HG02571 (cell line): ENCODE data around the gene WDFY2.

Experiments
- ATAC-seq: cut with Tn5 transposase; IDR thresholded peaks from one replicate; pipeline ENCODE4 v1.9.1; 2021; ENCODE audit warnings: mild to moderate bottlenecking, moderate library complexity; ENCODE audit not compliant: unreplicated experiment

The WDFY2 gene

GRCh38 chr13:51729866-51730553, 145.7 kb downstream of the WDFY2 start:
- no peak for ATAC-seq

- ATAC-seq, result no peak
Observed at GRCh38 chr13:51730927-51731326, 146.7 kb downstream of the WDFY2 start.

DNA sequence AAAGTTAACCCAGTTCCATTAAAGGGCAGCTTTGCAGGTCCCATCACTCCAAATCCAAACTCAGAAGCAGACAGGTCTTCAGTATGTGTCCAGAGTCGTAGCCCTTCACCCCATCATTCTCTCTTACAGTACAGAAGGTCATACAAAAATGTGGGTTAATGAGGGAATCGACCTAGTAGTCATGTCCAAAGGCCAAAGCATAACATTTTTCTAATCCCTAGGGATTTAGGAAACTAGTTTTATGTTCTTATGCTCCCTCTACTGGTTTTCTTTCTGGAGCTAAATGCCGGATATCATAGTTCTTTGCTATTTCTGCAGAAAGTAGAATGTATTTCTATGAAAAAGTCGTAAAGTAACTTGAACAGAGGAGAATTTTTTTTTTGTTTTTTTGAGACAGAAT, 147.5 kb downstream of the WDFY2 start:
- no peak for ATAC-seq

DNA sequence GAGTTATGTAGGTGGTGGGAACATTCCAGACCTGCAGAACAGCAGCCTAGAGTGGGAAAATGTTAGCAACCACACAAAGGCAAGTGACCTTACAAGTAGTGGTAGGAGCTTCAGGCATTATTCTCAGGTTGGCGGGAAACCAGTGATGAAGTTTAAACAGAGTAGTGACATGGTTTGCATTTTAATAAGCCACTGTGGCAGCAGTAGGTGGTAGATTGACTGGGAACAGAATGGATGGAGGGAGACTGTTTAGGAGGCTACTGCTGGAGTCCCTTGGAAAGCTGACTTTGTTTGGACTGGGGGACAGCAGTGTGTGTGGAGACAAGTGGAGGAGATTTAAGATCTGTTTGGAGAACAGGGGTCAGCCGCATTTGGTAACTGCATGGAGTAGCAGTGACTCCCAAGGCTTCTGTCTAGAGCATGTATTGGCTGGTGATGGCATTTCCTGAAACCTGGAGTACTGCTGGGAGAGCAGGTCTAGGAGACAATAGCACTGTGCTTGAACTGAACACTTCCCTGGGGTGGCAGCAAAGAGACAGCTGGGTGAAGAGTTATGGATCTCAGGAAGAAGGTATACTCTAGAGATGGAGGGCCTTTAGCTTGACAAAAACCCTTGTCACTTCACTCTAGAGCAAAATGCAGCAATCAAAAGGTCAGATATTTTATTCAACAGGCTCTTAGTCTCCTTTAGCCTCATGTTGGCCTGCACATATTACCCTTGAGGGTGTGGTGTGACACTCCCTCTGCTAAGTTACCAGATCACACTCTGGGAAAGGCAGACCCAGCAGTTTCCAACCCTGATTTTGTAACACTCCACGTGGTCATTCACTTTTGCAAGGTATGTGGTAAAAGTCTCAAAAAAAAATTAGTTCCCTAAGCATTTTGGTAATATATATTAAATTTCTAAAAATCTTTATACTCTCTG, 149.4 kb downstream of the WDFY2 start:
- no peak for ATAC-seq

- no peak for ATAC-seq
Observed at GRCh38 chr13:51734786-51735185, 150.5 kb downstream of the WDFY2 start.

DNA sequence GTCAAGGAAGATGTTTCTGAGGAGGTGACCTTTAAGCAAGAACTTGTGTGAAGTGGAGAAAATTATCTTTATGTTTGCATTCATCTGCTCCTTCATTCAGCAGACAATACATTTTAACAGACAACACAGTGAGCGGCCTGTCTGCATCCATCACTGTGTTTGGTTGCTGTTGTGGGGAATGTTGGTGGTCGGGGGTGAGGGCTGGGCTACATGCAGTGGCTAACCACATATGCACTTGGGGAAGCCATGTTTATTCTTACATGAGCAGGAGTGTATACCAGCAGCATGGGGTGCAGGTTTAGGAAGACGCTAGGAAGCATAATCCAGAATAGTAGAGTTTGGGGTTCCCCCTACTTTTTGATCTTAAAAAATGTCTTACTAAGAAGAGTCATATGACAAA, 153.3 kb downstream of the WDFY2 start:
- no peak for ATAC-seq

GRCh38 chr13:51738226-51738905, 154.1 kb downstream of the WDFY2 start:
- ATAC-seq, result no peak

DNA sequence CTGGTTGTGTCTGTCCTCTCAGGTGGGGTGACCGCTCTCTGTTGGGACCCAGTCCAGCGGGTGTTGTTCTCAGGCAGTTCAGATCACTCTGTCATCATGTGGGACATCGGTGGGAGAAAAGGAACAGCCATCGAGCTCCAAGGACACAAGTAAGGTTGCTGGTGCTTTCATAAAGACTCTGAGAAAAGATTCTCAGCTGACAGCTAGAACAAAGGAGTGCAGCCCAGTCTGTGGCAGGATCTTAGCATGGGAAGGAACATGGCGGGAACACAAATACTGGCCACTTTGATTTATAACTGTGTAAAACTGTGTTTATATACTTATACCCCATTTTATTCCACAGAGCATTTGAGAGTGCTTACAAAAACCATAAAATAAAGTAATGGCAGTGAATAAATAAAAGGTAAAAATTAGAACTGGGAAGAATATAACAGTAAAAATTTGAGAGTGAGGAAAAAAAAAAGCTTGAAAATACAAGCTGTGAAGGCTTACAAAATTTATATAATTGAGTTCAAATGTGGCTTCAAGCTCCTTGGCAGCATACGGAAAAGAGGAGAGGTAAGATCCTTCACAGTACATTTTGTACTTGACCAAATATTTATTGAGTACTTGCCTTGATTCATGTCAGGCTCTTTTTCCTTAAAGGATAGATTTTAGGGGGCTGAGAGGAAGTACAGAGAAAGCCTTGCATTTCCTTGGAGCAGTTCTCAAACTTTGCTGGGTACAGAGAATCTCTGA, 154.9 kb downstream of the WDFY2 start:
- no peak for ATAC-seq

- no peak for ATAC-seq
Observed at GRCh38 chr13:51740698-51741097, 156.4 kb downstream of the WDFY2 start.

- ATAC-seq, result no peak
Observed at GRCh38 chr13:51742031-51742430, 157.8 kb downstream of the WDFY2 start.

GRCh38 chr13:51742611-51743010, 158.3 kb downstream of the WDFY2 start:
- no peak for ATAC-seq

DNA sequence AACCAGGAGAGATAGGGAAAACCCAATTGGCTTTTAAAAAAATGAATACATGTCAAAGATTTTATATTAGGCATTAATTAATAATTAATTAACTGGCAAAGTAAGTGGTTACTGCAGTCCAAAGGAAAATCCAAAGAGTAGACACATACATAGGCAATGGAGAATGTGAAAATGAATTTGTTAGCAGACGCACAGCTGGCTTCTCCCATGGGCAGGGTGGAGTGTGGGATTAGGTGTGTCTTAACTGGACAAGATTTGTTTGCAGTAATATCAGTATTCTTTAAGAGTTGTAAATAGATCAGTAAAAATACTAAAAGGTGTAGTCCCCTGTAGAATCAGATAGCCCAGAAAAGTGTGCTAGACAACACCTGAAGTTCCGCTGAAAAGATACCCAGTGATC, 161.0 kb downstream of the WDFY2 start:
- no peak for ATAC-seq

- ATAC-seq, result no peak
Observed at GRCh38 chr13:51746802-51747201, 162.5 kb downstream of the WDFY2 start.

DNA sequence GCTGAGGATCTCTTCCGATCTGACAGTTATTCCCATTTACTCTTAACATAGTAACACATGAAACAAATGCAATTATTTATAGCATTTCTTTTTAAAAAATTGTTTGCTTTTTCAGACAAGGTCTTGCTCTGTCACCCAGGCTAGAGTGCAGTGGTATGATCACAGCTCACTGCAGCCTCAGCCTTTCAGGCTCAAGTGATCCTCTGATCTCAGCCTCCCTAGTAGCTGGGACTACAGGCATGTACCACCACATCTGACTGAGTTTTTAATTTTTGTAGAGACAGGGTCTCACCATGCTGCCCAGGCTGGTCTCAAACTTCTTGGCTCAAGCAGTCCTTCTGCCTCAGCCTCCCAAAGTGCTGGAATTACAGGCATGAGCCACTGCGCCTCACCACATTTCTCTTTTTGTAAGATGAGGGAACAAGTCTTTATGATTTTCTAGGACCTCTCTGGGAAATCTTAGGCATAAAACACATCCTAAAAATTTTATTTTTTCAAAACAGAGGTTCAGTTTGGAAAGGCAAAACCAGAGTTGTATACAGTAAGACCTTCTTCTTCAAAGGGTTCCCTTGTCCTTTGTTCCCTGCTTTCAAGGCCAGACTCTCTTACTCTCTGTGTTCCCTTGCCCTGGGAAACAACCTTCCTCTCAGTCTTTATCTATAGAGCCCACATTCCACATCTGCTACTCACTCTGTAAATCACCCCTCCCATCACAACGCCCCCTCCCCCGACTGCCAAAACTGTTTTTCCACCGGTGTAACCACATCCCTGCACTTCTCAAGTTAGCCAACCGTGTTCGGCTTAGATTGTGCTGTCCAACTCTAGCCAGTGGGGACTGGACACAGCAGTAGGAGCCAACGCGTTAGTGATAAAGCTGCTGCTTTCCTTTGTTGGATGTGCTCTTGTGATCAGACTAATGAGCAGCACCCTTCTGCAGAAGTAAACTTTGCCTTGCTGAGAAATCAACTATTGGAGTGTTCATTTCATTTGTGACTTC, 163.5 kb downstream of the WDFY2 start:
- no peak for ATAC-seq

DNA sequence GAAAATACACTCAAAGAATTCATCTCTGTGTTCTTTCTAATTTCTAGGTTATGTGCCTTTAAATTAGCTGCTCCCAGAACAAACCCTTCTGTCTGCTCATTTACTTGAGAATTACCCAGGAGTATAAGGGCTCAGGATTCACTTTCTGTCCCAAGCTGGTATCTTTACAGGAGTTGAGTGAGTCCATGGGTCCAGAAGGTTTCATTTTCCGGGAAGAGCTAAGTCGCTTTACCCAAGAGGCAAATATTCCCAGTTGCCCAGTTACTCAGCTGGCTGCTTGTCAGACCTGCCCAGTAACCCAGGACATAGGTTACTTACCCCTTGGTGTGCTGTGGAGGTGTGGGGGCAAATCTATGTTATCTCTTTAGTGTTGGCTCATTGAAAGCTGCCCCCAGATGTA, 172.4 kb downstream of the WDFY2 start:
- no peak for ATAC-seq

DNA sequence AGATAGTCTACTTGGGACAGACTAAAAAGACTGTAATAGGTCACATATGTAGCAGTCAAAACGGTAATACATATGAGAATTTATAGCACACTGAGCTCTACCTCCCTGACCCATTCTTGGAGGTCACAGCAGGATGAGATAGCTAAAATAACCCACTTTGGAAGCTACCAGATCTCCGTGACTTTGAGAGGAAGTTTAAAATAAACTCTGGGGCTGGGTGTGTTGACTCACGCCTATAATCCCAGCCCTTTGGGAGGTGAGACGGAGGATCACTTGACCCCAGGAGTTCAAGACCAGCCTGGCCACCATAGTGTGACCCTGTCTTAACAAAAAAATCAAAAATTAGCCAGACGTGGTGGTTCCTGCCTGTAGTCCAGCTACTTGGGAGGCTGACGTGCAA, 174.4 kb downstream of the WDFY2 start:
- no peak for ATAC-seq

DNA sequence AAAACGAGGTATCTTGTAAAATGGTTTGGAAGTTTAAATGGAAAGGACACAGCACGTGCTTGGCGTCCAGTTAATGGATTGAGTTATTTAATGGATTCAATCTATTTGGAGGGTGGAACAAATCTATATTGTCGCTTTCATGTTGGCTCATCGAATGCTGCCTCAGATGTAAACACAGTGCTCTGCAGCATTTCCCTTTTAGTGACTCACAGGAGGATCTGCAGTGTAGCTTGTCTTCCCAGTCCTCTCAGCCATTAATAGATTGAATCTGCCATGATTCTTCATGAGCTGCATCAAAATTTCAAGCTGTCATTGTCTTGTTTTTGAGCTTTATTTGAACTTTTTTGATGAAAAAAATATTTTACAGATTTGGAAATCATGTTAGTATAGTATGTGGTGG, 175.0 kb downstream of the WDFY2 start:
- no peak for ATAC-seq

GRCh38 chr13:51760592-51760991, 176.3 kb downstream of the WDFY2 start:
- ATAC-seq, result no peak

DNA sequence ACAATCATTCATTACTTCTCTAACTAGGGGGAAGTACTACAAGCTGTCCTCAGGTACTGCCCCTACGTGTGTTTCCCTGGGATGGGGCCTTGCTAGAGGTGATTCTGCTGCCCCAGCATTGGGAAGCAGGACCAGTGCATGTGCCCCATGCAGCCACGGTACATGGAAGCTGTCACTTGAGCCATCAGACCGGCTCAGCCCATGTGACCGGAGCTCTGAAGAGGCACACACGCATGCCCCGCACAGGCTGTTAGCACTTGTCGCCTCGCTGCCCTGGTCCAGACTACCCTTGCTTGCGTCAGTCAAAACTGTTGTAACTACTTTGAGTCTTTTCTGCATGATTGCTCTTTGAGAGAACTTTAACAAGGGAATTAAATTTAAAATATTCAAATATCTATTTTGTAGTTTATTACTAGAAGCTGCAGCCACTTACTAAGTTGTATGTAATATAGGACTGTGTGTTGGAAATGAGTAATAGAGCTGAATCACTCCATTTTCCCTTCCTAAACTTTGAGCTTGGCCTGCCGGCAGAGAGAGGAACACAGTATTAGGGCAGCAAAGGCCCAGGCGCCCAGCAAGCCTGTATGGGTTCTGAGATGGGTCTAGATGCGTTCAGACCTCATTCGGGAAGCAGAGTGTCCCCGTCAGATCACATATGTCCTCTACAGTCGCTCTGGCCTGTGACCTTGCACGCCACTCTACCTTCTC, 177.5 kb downstream of the WDFY2 start:
- no peak for ATAC-seq
